Neuronal stem cell (in vitro differentiated cells): ENCODE results near the gene CRABP1.

Source experiments
- DNase-seq: peaks from one replicate; pipeline ENCODE4 v3.0.0-alpha.2; 2013; ENCODE audit warnings: low spot score
- H2AFZ ChIP-seq: one replicate; pipeline ENCODE4 v1.6.1; 2013; ENCODE audit warnings: mild to moderate bottlenecking, low read length, inconsistent platforms
- H2AK5ac ChIP-seq: 2 replicates; pipeline ENCODE4 v1.6.1; 2013; ENCODE audit warnings: low read depth, mild to moderate bottlenecking, inconsistent platforms, low read length, moderate library complexity, mixed read lengths
- H2BK120ac ChIP-seq: 2 replicates; pipeline ENCODE4 v1.6.1; 2013; ENCODE audit warnings: low read depth, mild to moderate bottlenecking, inconsistent platforms, low read length, moderate library complexity, mixed read lengths
- H2BK12ac ChIP-seq: one replicate; pipeline ENCODE4 v1.6.1; 2013; ENCODE audit warnings: low read length, inconsistent platforms
- H2BK15ac ChIP-seq: 2 replicates; pipeline ENCODE4 v1.6.1; 2013; ENCODE audit warnings: mild to moderate bottlenecking, low read length, inconsistent platforms, mixed read lengths
- H2BK5ac ChIP-seq: one replicate; pipeline ENCODE4 v1.6.1; 2013; ENCODE audit warnings: inconsistent platforms, mild to moderate bottlenecking, low read length, moderate library complexity
- H3K14ac ChIP-seq: one replicate; pipeline ENCODE4 v1.6.1; 2013; ENCODE audit warnings: low read length, inconsistent platforms
- H3K18ac ChIP-seq: 2 replicates; pipeline ENCODE4 v1.6.1; 2013; ENCODE audit warnings: low read length, inconsistent platforms
- H3K23ac ChIP-seq: 2 replicates; pipeline ENCODE4 v1.6.1; 2013; ENCODE audit warnings: low read depth, mild to moderate bottlenecking, mixed read lengths, low read length, inconsistent platforms; ENCODE audit not compliant: poor library complexity
- H3K27ac ChIP-seq: replicated peaks from 3 replicates; pipeline ENCODE4 v1.5.1; 2013; ENCODE audit warnings: low read length, inconsistent platforms
- H3K27me3 ChIP-seq, 3 experiments: 2 replicates each; pipeline ENCODE4 v1.6.1; 2013; ENCODE audit warnings: low read length in 3 of 3, mild to moderate bottlenecking in 2 of 3, inconsistent platforms in 1 of 3, low read depth in 1 of 3, mixed read lengths in 1 of 3, moderate library complexity in 1 of 3; ENCODE audit not compliant: control insufficient read depth in 3 of 3, insufficient read depth in 3 of 3
- H3K36me3 ChIP-seq, 2 donors: replicated peaks in 1 of 2; 2 replicates each; pipeline ENCODE4 v1.6.1; 2013; ENCODE audit warnings: low read length in 2 of 2; ENCODE audit not compliant: control insufficient read depth in 2 of 2, insufficient read depth in 2 of 2
- H3K4ac ChIP-seq: 2 replicates; pipeline ENCODE4 v1.6.1; 2013; ENCODE audit warnings: inconsistent platforms, mild to moderate bottlenecking, low read length, moderate library complexity
- H3K4me1 ChIP-seq, 2 donors: 1 replicate in 1 of 2; 2 replicates in 1 of 2; pipeline ENCODE4 v1.6.1; 2013; ENCODE audit warnings: low read length in 2 of 2, low read depth in 1 of 2; ENCODE audit not compliant: control insufficient read depth in 2 of 2, insufficient read depth in 1 of 2
- H3K4me2 ChIP-seq: one replicate; pipeline ENCODE4 v1.6.1; 2013; ENCODE audit warnings: mild to moderate bottlenecking, low read length, inconsistent platforms; ENCODE audit not compliant: insufficient read depth, poor library complexity, severe bottlenecking
- H3K4me3 ChIP-seq, 2 donors: 2 replicates each; pipeline ENCODE4 v1.5.1; 2013; ENCODE audit warnings: low read length in 2 of 2, mild to moderate bottlenecking in 2 of 2, inconsistent platforms in 1 of 2, moderate library complexity in 1 of 2
- H3K79me1 ChIP-seq: one replicate; pipeline ENCODE4 v1.6.1; 2013; ENCODE audit warnings: low read depth, mild to moderate bottlenecking, inconsistent platforms, low read length, moderate library complexity
- H3K9ac ChIP-seq: one replicate; pipeline ENCODE4 v1.6.1; 2013; ENCODE audit warnings: mild to moderate bottlenecking, low read depth, low read length, inconsistent platforms; ENCODE audit not compliant: poor library complexity
- H3K9me3 ChIP-seq, 2 donors: replicated peaks in 1 of 2; 2 replicates each; pipeline versions ENCODE3 to v1.6.1; 2013; ENCODE audit warnings: low read length in 2 of 2, mild to moderate bottlenecking in 2 of 2, inconsistent platforms in 1 of 2, low read depth in 1 of 2, mixed read lengths in 1 of 2, moderate library complexity in 1 of 2; ENCODE audit not compliant: control insufficient read depth in 2 of 2, insufficient read depth in 1 of 2
- H4K8ac ChIP-seq: one replicate; pipeline ENCODE4 v1.6.1; 2013; ENCODE audit warnings: low read depth, mild to moderate bottlenecking, inconsistent platforms, low read length, moderate library complexity
- H4K91ac ChIP-seq: one replicate; pipeline ENCODE4 v1.6.1; 2013; ENCODE audit warnings: low read length, low read depth, mild to moderate bottlenecking, inconsistent platforms; ENCODE audit not compliant: poor library complexity
- WGBS, 2 donors: extraction: QIAGEN DNeasy Blood & Tissue Kit; methylation state at CpG; one replicate each; pipeline ENCODE4 v1.1.7; 2013; ENCODE audit warnings: missing lambda C conversion rate in 2 of 2, mixed read lengths in 1 of 2; ENCODE audit not compliant: insufficient read length in 2 of 2, insufficient replicate concordance in 1 of 2; ENCODE audit errors: extremely low coverage in 2 of 2; 5-methylcytosine and 5-hydroxymethylcytosine counted together

CRABP1 gene

GRCh38 chr15:78360958-78361718 lies 21.0 kb downstream of the CRABP1 start:
- Histone ChIP-seq H2AFZ (peak overlapping the region; percentile 17), H3K23ac (no peak overlapping the region), H4K91ac (no peak overlapping the region), H3K4me2 (no peak overlapping the region), H4K8ac (no peak overlapping the region), H3K4me1 (peaks cover 11 to 18% of the 10 kb centered on the region in 2 donors), H3K9me3 (no peaks in the 10 kb centered on the region), H2BK12ac (no peak overlapping the region), H3K18ac (no peak overlapping the region), H2AK5ac (no peak overlapping the region), H3K79me1 (no peaks in the 10 kb centered on the region), H3K14ac (no peak overlapping the region), H2BK120ac (no peak overlapping the region), H3K27me3 (no peaks in the 10 kb centered on the region), H3K4me3 (no peak overlapping the region), H3K4ac (no peak overlapping the region), H3K27ac (no peak overlapping the region), H2BK15ac (no peak overlapping the region), H3K36me3 (no peaks in the 10 kb centered on the region), H3K9ac (no peak overlapping the region), H2BK5ac (no peak overlapping the region)
- WGBS, 2 donors: no CpG with 5 or more reads among the region's 8 CpGs
- DNase-seq: no peak

- Histone ChIP-seq H3K27ac (no peak overlapping the region), H4K8ac (no peak overlapping the region), H3K9me3 (no peaks in the 10 kb centered on the region), H4K91ac (no peak overlapping the region), H3K4me1 (peaks cover 11 to 18% of the 10 kb centered on the region in 2 donors), H2BK120ac (no peak overlapping the region), H3K18ac (no peak overlapping the region), H2BK5ac (no peak overlapping the region), H3K14ac (no peak overlapping the region), H3K79me1 (no peaks in the 10 kb centered on the region), H3K23ac (no peak overlapping the region), H3K4me3 (no peak overlapping the region), H2BK12ac (no peak overlapping the region), H3K4me2 (no peak overlapping the region), H3K36me3 (no peaks in the 10 kb centered on the region), H2BK15ac (no peak overlapping the region), H3K27me3 (no peaks in the 10 kb centered on the region), H3K4ac (no peak overlapping the region), H2AFZ (peak overlapping the region; percentile 17), H3K9ac (no peak overlapping the region), H2AK5ac (peak overlapping the region; percentile 48)
- no peak for DNase-seq
- WGBS, 2 donors: no CpG with 5 or more reads among the region's 6 CpGs
These were observed 21.8 kb downstream of the CRABP1 start for GRCh38 chr15:78361771-78362506.

- Histone ChIP-seq H2AFZ (peak overlapping the region; percentile 36), H3K4me3 (no peak overlapping the region), H2BK120ac (no peak overlapping the region), H2BK15ac (no peak overlapping the region), H3K4me1 (peaks cover 12 to 16% of the 10 kb centered on the region in 2 donors), H3K4me2 (no peak overlapping the region), H3K27me3 (no peaks in the 10 kb centered on the region), H3K14ac (no peak overlapping the region), H3K9me3 (no peaks in the 10 kb centered on the region), H2BK5ac (no peak overlapping the region), H2AK5ac (no peak overlapping the region), H3K27ac (no peak overlapping the region), H4K91ac (no peak overlapping the region), H4K8ac (no peak overlapping the region), H3K23ac (no peak overlapping the region), H3K36me3 (no peaks in the 10 kb centered on the region), H2BK12ac (no peak overlapping the region), H3K79me1 (no peaks in the 10 kb centered on the region), H3K18ac (no peak overlapping the region), H3K4ac (no peak overlapping the region), H3K9ac (no peak overlapping the region)
- DNase-seq: no peak
- no CpG with 5 or more reads among the region's 8 CpGs for WGBS, 2 donors
These were observed 22.7 kb downstream of the CRABP1 start for GRCh38 chr15:78362716-78363380.

GRCh38 chr15:78363381-78363734 lies 23.2 kb downstream of the CRABP1 start:
- H3K79me1 ChIP-seq: no peaks in the 10 kb centered on the region
- WGBS, 2 donors: no CpG with 5 or more reads among the region's 6 CpGs
- H2BK5ac ChIP-seq: no peak overlapping the region

More at GRCh38 chr15:78363381-78363734, 23.2 kb downstream of the CRABP1 start:
- no peak overlapping the region for H2AK5ac ChIP-seq
- H3K4ac ChIP-seq: no peak overlapping the region
- H3K18ac ChIP-seq: no peak overlapping the region
- H2BK15ac ChIP-seq: no peak overlapping the region
- H4K8ac ChIP-seq: no peak overlapping the region
- H2BK12ac ChIP-seq: no peak overlapping the region
- no peak overlapping the region for H3K4me2 ChIP-seq
- H2BK120ac ChIP-seq: no peak overlapping the region
- no peaks in the 10 kb centered on the region for H3K36me3 ChIP-seq
- H4K91ac ChIP-seq: no peak overlapping the region
- no peak overlapping the region for H3K9ac ChIP-seq
- H3K9me3 ChIP-seq: no peaks in the 10 kb centered on the region
- no peak overlapping the region for H3K23ac ChIP-seq
- no peak for DNase-seq
- no peaks in the 10 kb centered on the region for H3K27me3 ChIP-seq
- peak overlapping the region; percentile 36 for H2AFZ ChIP-seq
- peaks cover 17 to 18% of the 10 kb centered on the region in 2 donors for H3K4me1 ChIP-seq
- H3K14ac ChIP-seq: no peak overlapping the region
- H3K27ac ChIP-seq: no peak overlapping the region
- no peak overlapping the region for H3K4me3 ChIP-seq
